Natural killer cell (primary cell): ENCODE results near the gene ARL4A. TPM values are rescaled to one million over a fixed set of nuclear protein-coding genes. Genes with fewer than 3 reads are reported as not detected.
"Not testable (repeated sequence)": the region's sequence is repeated elsewhere in the genome, so short reads cannot be mapped to it uniquely, and the experiment has no call there.

Experiments
- ATAC-seq, 3 donors: fragments of 150-1000 bp in 2 of 3; fragments of 200-7000 bp in 1 of 3; cut with Tn5 transposase; 1 replicate in 1 of 3; 2 replicates in 2 of 3; pipeline ENCODE4 v1.10.0; 2021; ENCODE audit warnings: mild to moderate bottlenecking in 2 of 3, moderate library complexity in 2 of 3
- DNase-seq, 2 donors: peaks; one replicate each; pipeline versions ENCODE4 v3.0.0 to v3.0.0-alpha.2; 2013 to 2021; ENCODE audit warnings: mixed read lengths in 1 of 2
- H3K27ac ChIP-seq: one replicate; pipeline ENCODE4 v1.5.1; 2013; ENCODE audit warnings: mild to moderate bottlenecking, low read length
- H3K27me3 ChIP-seq: one replicate; pipeline ENCODE4 v1.6.1; 2013; ENCODE audit warnings: low read length; ENCODE audit not compliant: control insufficient read depth, insufficient read depth
- H3K36me3 ChIP-seq: one replicate; pipeline ENCODE4 v1.6.1; 2013; ENCODE audit warnings: low read length; ENCODE audit not compliant: control insufficient read depth, insufficient read depth
- H3K4me1 ChIP-seq: one replicate; pipeline ENCODE4 v1.6.1; 2013; ENCODE audit warnings: low read length; ENCODE audit not compliant: control insufficient read depth, insufficient read depth
- H3K4me3 ChIP-seq: one replicate; pipeline ENCODE4 v1.5.1; 2013; ENCODE audit warnings: low read length
- H3K9me3 ChIP-seq: one replicate; pipeline ENCODE4 v1.6.1; 2013; ENCODE audit warnings: low read length; ENCODE audit not compliant: control insufficient read depth, insufficient read depth
- H3K27ac Mint-ChIP-seq, 2 donors: one replicate each; pipeline ENCODE4 v1.8.0; 2022; ENCODE audit warnings: mild to moderate bottlenecking in 2 of 2, mixed read lengths in 2 of 2, moderate library complexity in 1 of 2
- H3K27me3 Mint-ChIP-seq, 2 donors: one replicate each; pipeline ENCODE4 v1.8.0; 2022; ENCODE audit warnings: low read depth in 2 of 2, mixed read lengths in 2 of 2
- H3K36me3 Mint-ChIP-seq: one replicate; pipeline ENCODE4 v1.8.0; 2022; ENCODE audit warnings: mixed read lengths
- H3K4me1 Mint-ChIP-seq, 2 donors: one replicate each; pipeline ENCODE4 v1.8.0; 2022; ENCODE audit warnings: mixed read lengths in 2 of 2
- H3K4me3 Mint-ChIP-seq: one replicate; pipeline ENCODE4 v1.8.0; 2022; ENCODE audit warnings: mild to moderate bottlenecking, moderate library complexity, mixed read lengths
- H3K9me3 Mint-ChIP-seq, 2 donors: one replicate each; pipeline ENCODE4 v1.8.0; 2022; ENCODE audit warnings: mixed read lengths in 2 of 2
- WGBS: methylation state at CpG from one replicate; pipeline ENCODE4 v1.1.7; 2013; ENCODE audit warnings: missing lambda C conversion rate; ENCODE audit not compliant: insufficient coverage; 5-methylcytosine and 5-hydroxymethylcytosine counted together
- intact Hi-C: fragments of 100-400 bp; cut with micrococcal nuclease; formaldehyde crosslinking; loops from one replicate; pipeline ENCODE4 v1.14.2; 2022
- total RNA-seq, 4 donors: library from RNA; stranded (reverse); fragments of 120-200 nt in 1 of 4; gene quantifications; one replicate each; pipeline versions ENCODE4 v1.2.3 to v1.2.4, GENCODE V29; 2013 to 2022
- TF ChIP-seq, protein P1 (sequence below): fragments of 200-600 bp; IDR thresholded peaks from one replicate; pipeline ENCODE4 v1.8.0; 2022; ENCODE audit warnings: antibody characterized with exemption

The ARL4A gene
- total RNA-seq, 3 donors from 2014 or later (not counting 1 experiment from before 2014, with no cell fraction given): 54.7 to 81.4 (median 55.5) TPM

DNA sequence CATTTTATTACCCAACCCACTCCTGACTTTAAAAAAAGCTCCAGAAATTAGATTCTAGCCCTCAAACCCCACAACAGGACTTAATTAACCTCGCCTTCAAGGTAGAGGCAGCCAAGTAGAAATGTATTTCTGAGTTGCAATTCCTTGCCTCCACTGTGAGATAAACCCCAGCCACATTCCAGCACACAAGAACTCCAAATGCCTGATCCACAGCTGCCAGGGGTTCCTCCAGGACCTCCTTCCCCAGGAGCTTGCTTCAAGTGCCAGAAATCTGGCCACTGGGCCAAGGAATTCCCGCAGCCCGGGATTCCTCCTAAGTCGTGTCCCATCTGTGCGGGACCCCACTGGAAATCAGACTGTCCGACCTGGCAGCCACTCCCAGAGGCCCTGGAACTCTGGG, 25.9 kb upstream of the ARL4A start:
- Histone ChIP-seq H3K27ac (no peak overlapping the region), H3K4me1 (no peaks in the 10 kb centered on the region), H3K9me3 (no peaks in the 10 kb centered on the region), H3K4me3 (no peak overlapping the region), H3K36me3 (no peaks in the 10 kb centered on the region), H3K27me3 (no peaks in the 10 kb centered on the region)
- TF ChIP-seq, protein P1, sequence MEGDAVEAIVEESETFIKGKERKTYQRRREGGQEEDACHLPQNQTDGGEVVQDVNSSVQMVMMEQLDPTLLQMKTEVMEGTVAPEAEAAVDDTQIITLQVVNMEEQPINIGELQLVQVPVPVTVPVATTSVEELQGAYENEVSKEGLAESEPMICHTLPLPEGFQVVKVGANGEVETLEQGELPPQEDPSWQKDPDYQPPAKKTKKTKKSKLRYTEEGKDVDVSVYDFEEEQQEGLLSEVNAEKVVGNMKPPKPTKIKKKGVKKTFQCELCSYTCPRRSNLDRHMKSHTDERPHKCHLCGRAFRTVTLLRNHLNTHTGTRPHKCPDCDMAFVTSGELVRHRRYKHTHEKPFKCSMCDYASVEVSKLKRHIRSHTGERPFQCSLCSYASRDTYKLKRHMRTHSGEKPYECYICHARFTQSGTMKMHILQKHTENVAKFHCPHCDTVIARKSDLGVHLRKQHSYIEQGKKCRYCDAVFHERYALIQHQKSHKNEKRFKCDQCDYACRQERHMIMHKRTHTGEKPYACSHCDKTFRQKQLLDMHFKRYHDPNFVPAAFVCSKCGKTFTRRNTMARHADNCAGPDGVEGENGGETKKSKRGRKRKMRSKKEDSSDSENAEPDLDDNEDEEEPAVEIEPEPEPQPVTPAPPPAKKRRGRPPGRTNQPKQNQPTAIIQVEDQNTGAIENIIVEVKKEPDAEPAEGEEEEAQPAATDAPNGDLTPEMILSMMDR: no peak
- DNase-seq (no peak), ATAC-seq (no peak)
- Mint-ChIP-seq H3K27ac (no peak overlapping the region), H3K9me3 (no peaks in the 10 kb centered on the region), H3K27me3 (no peaks in the 10 kb centered on the region), H3K36me3 (no peaks in the 10 kb centered on the region), H3K4me1 (no peaks in the 10 kb centered on the region), H3K4me3 (no peak overlapping the region)
- intact Hi-C loops: no loop called here
- whole genome bisulfite sequencing: 87% methylated on average over 6 of the region's 6 CpGs

DNA sequence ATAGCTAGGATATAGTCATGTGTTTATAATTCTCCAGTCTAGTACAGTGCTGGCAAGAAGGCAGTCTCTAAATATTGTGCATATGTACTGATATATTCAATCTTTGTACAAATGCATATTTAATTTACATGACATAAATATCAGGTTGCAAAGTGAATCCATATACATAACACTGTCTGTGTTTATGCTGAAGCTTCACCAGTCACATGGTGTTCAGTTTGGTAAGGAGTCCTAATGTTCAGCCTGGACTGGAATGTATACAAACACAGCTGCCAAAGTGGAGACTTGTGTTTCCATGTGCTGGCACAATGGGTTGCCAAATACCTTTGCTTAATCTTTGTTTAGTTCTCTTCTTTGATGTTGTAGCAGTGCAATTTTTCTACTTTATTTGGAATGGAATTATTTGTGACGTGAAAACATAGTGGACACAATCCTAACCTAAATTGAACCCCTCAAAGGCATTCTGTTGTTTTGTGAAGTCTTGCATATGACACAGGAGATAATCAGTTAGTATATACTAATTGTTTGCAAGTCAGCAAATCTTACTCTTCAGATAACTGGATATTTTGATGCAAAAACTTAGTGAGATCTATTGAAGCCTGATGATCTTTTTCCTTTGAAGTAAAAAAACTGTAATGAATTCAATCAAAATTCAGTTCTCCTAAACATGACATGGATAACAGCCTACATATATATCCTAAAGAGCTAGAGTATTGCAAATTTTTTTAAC, 17.3 kb upstream of the ARL4A start:
- Mint-ChIP-seq H3K36me3 (no peaks in the 10 kb centered on the region), H3K27me3 (no peaks in the 10 kb centered on the region), H3K9me3 (no peaks in the 10 kb centered on the region), H3K4me1 (peaks cover 4 to 5% of the 10 kb centered on the region in 2 donors), H3K4me3 (no peak overlapping the region), H3K27ac (no peak overlapping the region)
- TF ChIP-seq, protein P1: no peak
- DNase-seq (no peak), ATAC-seq (no peak)
- no peak overlapping the region for H3K4me3 ChIP-seq
- intact Hi-C loops: no loop called here
- peak overlapping the region; percentile 19 for H3K27ac ChIP-seq
- H3K36me3 ChIP-seq: no peaks in the 10 kb centered on the region
- WGBS: no CpG with 5 or more reads among the region's 1 CpG
- H3K9me3 ChIP-seq: no peaks in the 10 kb centered on the region
- no peaks in the 10 kb centered on the region for H3K4me1 ChIP-seq
- H3K27me3 ChIP-seq: no peaks in the 10 kb centered on the region

DNA sequence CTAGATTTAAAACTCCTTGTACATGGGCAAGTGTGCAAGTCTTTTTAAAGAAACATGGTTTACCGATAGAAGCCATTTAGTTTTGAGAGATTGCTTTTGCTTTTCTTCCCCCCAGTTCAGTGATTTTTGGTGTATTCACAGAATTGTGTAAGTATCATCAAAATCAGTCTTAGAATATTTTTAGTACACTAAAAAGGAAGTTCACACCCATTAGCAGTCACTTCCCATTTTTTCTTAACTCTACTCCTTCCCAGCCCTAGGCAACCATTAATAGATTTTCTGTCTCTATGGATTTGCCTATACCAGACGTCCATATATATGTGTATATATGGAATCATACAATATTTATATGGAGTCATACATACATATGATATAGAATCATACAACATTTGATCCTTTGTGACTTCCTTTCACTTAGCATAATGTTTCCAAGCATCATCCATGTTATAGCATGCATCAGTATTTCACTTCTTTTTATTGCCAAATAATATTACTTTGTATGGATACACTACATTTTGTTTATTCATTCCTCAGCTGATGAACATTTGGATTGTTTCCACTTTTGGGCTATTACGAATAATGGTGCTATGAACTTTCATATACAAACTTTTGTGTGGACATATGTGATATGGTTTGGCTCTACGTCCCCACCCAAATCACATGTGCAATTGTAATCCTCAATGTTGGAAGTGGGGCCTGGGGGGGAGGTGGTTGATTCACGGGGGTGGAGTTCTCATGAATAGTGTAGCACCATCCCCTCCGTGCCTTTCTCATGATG, 16.5 kb upstream of the ARL4A start:
- Histone ChIP-seq H3K4me1 (no peaks in the 10 kb centered on the region), H3K4me3 (no peak overlapping the region), H3K27me3 (no peaks in the 10 kb centered on the region), H3K9me3 (no peaks in the 10 kb centered on the region), H3K27ac (no peak overlapping the region), H3K36me3 (no peaks in the 10 kb centered on the region)
- TF ChIP-seq, protein P1: no peak
- ATAC-seq: no peak
- 73% methylated on average over 3 of the region's 6 CpGs for WGBS
- Mint-ChIP-seq H3K36me3 (no peaks in the 10 kb centered on the region), H3K27me3 (no peaks in the 10 kb centered on the region), H3K9me3 (no peaks in the 10 kb centered on the region), H3K4me3 (no peak overlapping the region), H3K4me1 (peaks cover 7 to 8% of the 10 kb centered on the region in 2 donors), H3K27ac (no peak overlapping the region)
- no peak for DNase-seq
- intact Hi-C loops: no loop called here

DNA sequence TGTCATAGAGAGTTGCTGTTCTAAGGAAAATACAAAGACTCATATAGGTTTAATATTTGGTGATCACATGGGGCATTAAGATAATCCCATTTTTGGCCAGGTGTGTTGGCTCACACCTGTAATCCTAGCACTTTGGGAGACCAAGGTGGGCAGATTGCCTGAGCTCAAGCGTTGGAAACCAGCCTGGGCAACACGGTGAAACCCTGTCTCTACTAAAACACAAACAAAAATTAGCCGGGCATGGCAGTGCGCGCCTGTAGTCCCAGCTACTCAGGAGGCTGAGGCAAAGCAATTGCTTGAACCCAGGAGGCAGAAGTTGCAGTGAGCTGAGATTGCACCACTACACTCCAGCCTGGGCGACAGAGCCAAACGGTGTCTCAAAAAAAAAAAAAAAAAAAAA, 14.0 kb upstream of the ARL4A start:
- H3K27me3 Mint-ChIP-seq, H3K27me3 ChIP-seq, H3K36me3 Mint-ChIP-seq, H3K9me3 ChIP-seq, H3K4me1 ChIP-seq, DNase-seq, H3K27ac Mint-ChIP-seq, H3K9me3 Mint-ChIP-seq, H3K4me1 Mint-ChIP-seq, H3K4me3 ChIP-seq, H3K4me3 Mint-ChIP-seq, ATAC-seq, H3K36me3 ChIP-seq, intact Hi-C loops, H3K27ac ChIP-seq: not testable (repeated sequence)
- WGBS: 95% methylated on average over 5 of the region's 7 CpGs
